Effector memory CD8-positive, alpha-beta T cell (primary cell): Measurements from ENCODE around the gene ASPN.

Experiments used
- ATAC-seq: fragments of 150-1000 bp; cut with Tn5 transposase; replicated peaks from 2 replicates; pipeline ENCODE4 v1.10.0; 2021; ENCODE audit warnings: mild to moderate bottlenecking, moderate library complexity
- DNase-seq, 3 experiments: peaks; one replicate each; pipeline ENCODE4 v3.0.0; 2021
- H3K27ac Mint-ChIP-seq, 2 donors: one replicate each; pipeline ENCODE4 v1.8.0; 2022; ENCODE audit warnings: mild to moderate bottlenecking in 2 of 2, mixed read lengths in 2 of 2, moderate library complexity in 2 of 2
- H3K27me3 Mint-ChIP-seq, 2 donors: one replicate each; pipeline ENCODE4 v1.8.0; 2022; ENCODE audit warnings: mixed read lengths in 2 of 2
- H3K36me3 Mint-ChIP-seq: one replicate; pipeline ENCODE4 v1.8.0; 2022; ENCODE audit warnings: mild to moderate bottlenecking, moderate library complexity, mixed read lengths; ENCODE audit not compliant: insufficient read depth
- H3K4me1 Mint-ChIP-seq, 2 donors: one replicate each; pipeline ENCODE4 v1.8.0; 2022; ENCODE audit warnings: low read depth in 2 of 2, mixed read lengths in 2 of 2
- H3K4me3 Mint-ChIP-seq, 2 donors: one replicate each; pipeline ENCODE4 v1.8.0; 2022; ENCODE audit warnings: mild to moderate bottlenecking in 2 of 2, mixed read lengths in 2 of 2, moderate library complexity in 2 of 2
- H3K9me3 Mint-ChIP-seq, 2 donors: one replicate each; pipeline ENCODE4 v1.8.0; 2022; ENCODE audit warnings: mixed read lengths in 2 of 2

ASPN gene

DNA sequence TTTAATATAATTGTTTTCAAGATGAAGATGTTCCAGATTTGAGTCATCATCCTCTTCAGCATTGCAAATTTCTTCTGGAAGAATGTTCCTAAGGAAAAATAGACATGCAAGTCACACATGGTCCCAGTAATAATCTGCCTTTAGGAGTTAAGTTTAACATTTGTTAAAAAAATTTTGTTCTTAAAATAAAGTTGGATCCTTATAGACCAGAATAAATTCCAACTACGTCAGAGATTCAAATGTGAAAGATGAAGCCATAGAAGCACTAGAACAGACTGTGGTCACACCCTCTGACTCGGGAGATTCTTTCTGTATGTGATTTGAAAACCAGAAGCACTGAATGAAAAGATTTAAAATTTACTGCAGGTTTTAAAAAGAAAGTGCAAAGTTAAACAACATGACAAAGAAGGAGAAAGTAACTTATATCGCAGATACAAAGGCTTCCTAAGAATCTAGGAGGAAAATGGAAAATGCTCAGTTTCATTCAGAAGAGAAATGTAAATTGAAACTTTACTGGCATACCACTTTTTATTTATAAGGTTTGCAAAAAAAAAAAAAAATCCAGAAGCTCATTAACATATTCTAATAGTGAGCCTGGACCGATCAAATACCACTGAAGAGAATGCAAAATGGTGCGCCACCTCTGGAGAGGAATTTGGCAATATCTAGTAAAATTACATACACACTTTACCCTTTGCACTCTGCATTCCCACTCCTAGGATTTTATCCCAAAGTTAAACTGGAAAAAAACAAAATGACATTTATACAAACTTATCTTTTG lies 14.3 kb upstream of the ASPN start:
- Mint-ChIP-seq H3K27me3 (no peaks in the 10 kb centered on the region), H3K4me1 (no peaks in the 10 kb centered on the region), H3K4me3 (no peak overlapping the region), H3K36me3 (no peaks in the 10 kb centered on the region), H3K27ac (no peak overlapping the region), H3K9me3 (no peaks in the 10 kb centered on the region)
- ATAC-seq (no peak), DNase-seq (no peak)

DNA sequence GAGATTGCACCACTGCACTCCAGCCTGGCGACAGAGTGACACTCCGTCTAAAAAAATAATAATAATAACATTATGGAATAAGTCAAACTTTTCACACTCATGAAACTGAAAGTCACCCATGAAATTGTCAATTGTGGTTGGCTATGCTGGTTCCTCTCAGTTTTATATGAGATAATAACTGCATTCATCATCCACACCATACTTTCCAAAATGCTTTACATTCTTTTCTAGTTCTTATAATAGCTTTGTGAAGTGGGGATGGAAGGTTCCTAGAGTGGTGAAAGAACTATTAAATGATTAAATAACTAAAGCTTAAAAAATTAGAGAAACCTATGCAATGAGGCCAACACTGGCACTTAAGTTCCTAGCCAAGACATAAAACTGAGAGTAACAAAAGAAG lies 12.6 kb upstream of the ASPN start:
- Mint-ChIP-seq H3K27me3 (no peaks in the 10 kb centered on the region), H3K4me1 (no peaks in the 10 kb centered on the region), H3K4me3 (no peak overlapping the region), H3K36me3 (no peaks in the 10 kb centered on the region), H3K27ac (no peak overlapping the region), H3K9me3 (no peaks in the 10 kb centered on the region)
- ATAC-seq: no peak
- no peak for DNase-seq

DNA sequence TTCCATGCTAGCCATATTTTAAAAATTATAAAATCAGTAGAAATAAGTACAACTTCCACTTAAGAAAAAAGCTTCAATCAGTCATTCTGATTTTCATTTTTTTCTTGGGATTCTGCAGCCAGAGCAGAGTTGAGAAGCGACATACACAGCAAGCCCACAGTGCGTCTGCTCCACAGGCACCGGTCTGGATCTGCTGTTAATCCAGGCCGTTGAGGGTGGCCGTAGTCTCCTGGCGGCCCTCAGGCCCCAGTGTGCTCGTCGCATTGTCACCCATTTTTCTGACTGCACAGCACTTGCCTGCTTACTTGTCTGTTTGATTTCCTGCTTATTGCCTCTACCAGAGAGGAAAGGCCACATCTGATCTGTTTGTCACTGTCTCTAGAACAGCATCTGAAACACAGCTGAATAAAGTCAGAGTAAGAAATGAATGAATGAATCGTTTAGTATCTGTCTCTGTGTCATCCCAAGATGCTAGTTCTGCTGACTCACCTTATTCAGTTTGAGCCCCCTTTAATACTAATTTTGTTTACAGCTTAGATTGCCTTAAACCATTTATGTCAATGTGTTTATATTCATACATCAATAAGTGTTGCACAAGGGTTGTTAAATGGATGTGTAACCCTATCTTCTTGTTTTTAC lies 11.6 kb upstream of the ASPN start:
- ATAC-seq: no peak
- H3K27ac Mint-ChIP-seq: no peak overlapping the region
- no peak for DNase-seq
- no peaks in the 10 kb centered on the region for H3K4me1 Mint-ChIP-seq
- no peaks in the 10 kb centered on the region for H3K27me3 Mint-ChIP-seq
- no peaks in the 10 kb centered on the region for H3K36me3 Mint-ChIP-seq
- no peak overlapping the region for H3K4me3 Mint-ChIP-seq
- H3K9me3 Mint-ChIP-seq: no peaks in the 10 kb centered on the region

DNA sequence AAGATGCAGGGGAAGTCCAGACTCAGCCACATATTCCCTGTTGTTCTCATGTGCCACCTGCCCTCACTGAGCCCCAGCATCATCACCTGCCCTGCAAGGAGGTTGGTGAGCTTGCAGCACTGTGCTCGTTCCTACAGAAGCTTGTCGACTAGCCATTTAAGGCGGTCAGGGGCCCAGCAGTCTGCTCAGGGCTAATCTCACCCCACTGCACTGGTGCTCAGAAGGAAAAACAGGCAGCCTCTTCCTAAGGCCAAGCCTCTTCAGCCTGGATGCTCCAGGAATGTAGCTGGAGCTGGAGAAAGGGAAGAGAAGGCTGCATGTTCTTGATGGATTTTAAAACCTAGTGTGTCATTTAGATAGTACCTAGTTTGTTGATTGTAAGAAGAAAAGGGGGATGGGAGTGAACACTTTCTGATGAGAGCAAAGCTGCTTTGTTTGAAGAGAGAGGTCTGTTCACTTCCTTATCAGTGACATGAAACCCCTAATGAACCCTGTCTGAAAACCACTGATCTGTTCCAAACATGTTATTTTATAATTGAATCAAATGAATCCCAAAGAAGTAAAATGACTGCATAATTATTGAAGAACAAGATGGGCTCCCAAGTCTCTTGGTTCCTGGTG lies 10.6 kb upstream of the ASPN start:
- no peak overlapping the region for H3K27ac Mint-ChIP-seq
- no peaks in the 10 kb centered on the region for H3K9me3 Mint-ChIP-seq
- no peak overlapping the region for H3K4me3 Mint-ChIP-seq
- ATAC-seq: no peak
- no peaks in the 10 kb centered on the region for H3K27me3 Mint-ChIP-seq
- no peak for DNase-seq
- no peaks in the 10 kb centered on the region for H3K4me1 Mint-ChIP-seq
- no peaks in the 10 kb centered on the region for H3K36me3 Mint-ChIP-seq

DNA sequence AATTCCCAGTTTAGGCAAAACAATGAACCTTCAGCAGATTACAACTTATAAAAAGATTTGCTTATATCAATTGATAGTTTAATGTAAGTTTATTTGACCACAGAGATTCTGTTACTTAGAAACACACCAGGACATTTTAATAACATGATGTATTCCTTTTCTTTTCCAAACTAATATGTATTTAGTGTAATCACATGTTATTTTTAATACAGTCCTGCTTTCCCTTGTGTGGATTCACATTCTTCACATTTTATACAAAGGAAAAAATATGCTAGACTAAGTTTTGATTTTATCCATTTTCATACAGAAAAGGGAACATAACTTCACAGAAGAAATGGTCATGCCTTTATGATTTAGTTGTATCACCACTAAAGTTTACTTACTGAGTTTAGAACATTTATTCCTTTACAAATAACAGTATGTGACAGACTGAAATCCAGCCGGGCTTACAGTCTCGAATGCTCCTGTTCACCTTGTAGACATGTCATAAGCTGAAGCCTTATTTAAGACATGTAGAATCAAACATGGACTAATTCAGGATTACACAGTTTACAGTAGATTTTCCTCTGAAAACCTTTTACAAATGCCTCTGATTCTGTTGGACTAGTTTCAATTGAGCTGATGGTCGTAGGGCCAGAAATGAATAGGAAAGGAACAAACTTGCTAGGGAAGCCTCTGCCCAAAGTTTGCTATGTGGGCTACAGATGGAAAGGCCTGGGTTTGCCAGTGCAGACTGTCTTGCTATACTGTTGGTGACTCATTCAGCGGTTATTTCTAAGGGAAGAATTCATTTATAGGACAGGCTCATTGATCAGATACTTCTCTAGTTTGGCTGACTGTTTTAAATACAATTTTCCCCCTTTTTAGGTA lies 6.6 kb upstream of the ASPN start:
- H3K4me1 Mint-ChIP-seq: no peaks in the 10 kb centered on the region
- DNase-seq: no peak
- no peaks in the 10 kb centered on the region for H3K27me3 Mint-ChIP-seq
- no peak overlapping the region for H3K27ac Mint-ChIP-seq
- no peaks in the 10 kb centered on the region for H3K9me3 Mint-ChIP-seq
- ATAC-seq: no peak
- no peak overlapping the region for H3K4me3 Mint-ChIP-seq
- H3K36me3 Mint-ChIP-seq: no peaks in the 10 kb centered on the region

DNA sequence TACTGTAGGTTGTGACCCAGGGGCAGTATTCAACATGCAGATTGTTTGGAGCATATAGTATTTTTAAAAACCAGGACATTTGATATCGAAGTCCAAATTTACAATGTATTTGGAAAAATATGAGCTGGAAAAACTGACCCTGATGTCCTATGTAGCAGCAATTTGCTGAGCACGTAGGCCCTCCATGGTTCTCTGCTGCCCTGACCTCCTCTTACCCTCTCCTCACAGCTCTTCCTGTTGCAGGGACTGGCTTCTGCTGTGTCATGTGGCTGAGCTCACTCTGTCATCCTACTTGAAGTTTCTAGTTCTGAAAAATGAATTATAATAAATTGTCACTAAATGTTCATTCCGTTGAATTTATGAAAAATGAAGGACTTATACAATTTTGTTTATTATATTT lies 4.1 kb upstream of the ASPN start:
- Mint-ChIP-seq H3K4me1 (no peaks in the 10 kb centered on the region), H3K27ac (no peak overlapping the region), H3K27me3 (no peaks in the 10 kb centered on the region), H3K9me3 (no peaks in the 10 kb centered on the region), H3K4me3 (no peak overlapping the region), H3K36me3 (no peaks in the 10 kb centered on the region)
- no peak for DNase-seq
- ATAC-seq: no peak

DNA sequence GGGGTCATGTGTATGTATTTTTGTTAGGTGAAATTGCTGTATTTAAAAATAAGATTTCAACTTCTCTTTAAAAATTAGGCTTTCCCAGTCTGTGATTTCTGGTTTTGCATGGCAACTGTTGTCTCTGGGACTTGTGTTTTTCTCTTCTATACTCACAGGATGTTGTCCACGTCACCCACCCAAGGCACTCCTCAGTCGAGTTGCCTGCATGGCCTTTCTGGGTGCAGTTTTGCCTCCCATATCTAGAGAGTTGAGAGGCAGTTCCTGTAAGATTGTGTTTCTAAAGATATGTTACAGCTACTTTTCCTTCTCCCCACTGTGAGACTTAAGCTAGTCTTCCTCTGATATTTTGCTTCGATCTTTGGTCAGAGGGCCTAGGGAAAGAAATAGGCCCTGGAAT lies 2.3 kb upstream of the ASPN start:
- ATAC-seq: no peak
- H3K4me3 Mint-ChIP-seq: no peak overlapping the region
- H3K9me3 Mint-ChIP-seq: no peaks in the 10 kb centered on the region
- H3K36me3 Mint-ChIP-seq: no peaks in the 10 kb centered on the region
- no peaks in the 10 kb centered on the region for H3K27me3 Mint-ChIP-seq
- no peak overlapping the region for H3K27ac Mint-ChIP-seq
- H3K4me1 Mint-ChIP-seq: no peaks in the 10 kb centered on the region
- no peak for DNase-seq

DNA sequence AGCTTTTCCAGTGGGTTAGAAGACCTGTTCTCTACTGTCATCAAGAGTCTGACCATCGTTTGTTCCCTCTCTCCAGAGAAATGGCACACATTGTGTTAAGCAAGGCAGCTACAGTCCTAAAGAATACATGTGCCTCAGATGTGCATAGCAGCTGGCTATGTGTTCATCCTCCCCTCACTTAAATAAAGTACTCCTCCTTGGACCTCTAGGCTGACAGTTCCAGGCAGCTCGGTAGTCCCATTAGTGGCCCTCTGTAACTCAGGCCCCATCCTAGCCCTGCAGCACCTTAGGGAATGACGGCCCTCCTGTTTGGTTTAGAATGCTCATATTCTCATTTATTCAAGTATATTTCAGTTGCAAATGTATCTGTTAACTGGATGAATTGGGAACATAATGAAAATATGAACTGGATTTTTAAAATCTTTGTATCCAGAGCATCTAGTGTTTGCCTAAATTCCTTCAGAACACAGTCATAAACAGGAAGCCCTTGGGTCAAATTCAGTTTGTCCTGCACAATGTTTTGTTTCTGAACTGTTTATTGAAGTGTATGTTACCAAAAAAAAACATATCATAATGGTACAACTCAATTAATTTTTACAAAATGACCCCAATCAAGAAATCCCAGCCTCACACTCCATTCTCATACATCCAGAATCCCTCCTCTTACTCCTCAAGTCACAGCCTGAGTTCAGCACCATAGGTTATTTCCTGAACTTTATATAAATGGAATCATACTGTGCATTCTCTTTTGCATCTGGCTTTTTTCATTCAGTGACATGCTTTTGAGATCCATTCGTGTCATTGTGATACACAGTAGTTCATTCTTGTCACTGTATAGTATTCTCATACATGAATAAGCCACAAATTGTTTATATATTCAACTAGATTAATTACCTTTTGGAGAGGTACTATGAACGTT lies 1.6 kb upstream of the ASPN start:
- Mint-ChIP-seq H3K9me3 (no peaks in the 10 kb centered on the region), H3K36me3 (no peaks in the 10 kb centered on the region), H3K27ac (no peak overlapping the region), H3K27me3 (no peaks in the 10 kb centered on the region), H3K4me3 (no peak overlapping the region), H3K4me1 (no peaks in the 10 kb centered on the region)
- DNase-seq (no peak), ATAC-seq (no peak)

DNA sequence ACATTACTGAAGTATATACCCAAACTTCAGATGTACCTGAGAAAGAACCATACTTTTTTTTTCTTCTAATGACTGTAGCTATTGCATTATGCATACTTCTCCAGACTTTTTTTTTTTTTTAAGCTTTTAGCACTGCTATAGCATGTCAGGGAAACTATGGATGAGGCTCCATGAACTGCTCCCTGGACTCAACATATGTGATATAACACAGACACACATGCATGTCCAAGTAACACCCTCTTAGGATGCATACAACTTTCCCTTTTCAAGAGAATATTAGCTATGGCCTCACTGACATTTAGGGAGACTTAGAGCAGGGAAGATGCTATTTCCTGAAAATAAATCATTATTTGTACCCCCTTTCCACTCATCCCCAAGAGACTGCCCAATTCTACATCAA lies 499 bp upstream of the ASPN start:
- H3K27me3 Mint-ChIP-seq: no peaks in the 10 kb centered on the region
- no peaks in the 10 kb centered on the region for H3K9me3 Mint-ChIP-seq
- no peak for DNase-seq
- no peak for ATAC-seq
- no peak overlapping the region for H3K4me3 Mint-ChIP-seq
- H3K27ac Mint-ChIP-seq: no peak overlapping the region
- H3K4me1 Mint-ChIP-seq: no peaks in the 10 kb centered on the region
- no peaks in the 10 kb centered on the region for H3K36me3 Mint-ChIP-seq

DNA sequence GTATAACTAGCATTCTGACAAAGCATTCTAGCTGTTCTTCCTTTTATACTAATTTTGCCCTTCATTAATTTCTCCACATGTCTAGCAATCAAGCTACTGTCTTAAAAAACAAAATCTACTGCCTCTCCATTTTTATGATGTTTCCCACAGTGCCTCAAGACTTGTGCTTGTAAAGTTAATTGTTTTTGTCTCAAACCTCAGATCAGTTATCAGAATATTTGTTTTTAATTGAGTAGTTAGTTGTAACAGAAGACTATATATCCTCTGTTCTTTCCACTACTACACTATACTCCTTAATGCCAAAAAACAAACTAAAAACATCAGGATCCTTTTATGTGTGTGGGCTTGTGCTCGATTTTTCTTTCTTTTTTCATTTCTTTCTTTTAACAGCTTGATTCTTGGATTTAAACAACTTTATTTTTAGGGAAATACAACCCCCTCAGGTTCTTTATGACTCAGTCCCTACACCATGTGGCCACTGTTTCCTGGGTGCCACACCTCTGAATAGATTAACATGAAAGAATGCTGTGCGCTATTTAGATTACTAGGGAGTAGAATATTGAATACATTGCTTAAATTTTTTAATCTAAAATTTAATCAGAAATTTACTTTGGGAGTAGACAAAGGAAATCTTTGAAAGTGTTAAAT lies 1.2 kb downstream of the ASPN start:
- Mint-ChIP-seq H3K27ac (peak overlapping the region in 1 of 2 donors; percentile 45), H3K9me3 (no peaks in the 10 kb centered on the region), H3K27me3 (no peaks in the 10 kb centered on the region), H3K4me1 (no peaks in the 10 kb centered on the region), H3K4me3 (no peak overlapping the region), H3K36me3 (no peaks in the 10 kb centered on the region)
- DNase-seq (no peak), ATAC-seq (no peak)

DNA sequence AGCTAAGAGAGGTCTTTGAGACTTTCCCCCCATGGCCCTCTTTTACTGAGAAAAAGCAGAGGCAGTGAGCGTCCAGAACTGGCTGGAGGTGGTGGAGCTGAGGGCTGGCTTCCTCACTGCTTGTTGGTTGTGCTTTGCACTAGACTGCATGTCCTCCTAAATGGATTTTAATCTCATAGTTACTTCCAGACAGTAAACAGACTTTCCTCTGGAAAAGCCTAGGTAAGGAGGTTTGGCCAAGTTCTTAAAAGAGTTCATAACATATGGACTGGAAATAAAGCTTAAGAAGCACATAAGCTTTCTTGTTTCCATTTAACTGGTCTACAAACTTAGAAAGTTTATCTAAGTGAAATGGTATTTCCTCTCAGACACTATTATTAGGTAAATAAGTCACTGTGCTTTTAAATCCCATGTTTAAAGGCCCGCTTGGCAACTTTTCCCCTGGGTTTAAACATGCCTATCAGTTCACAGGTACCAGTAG lies 2.0 kb downstream of the ASPN start:
- DNase-seq (no peak), ATAC-seq (no peak)
- Mint-ChIP-seq H3K9me3 (no peaks in the 10 kb centered on the region), H3K4me1 (no peaks in the 10 kb centered on the region), H3K36me3 (no peaks in the 10 kb centered on the region), H3K27me3 (no peaks in the 10 kb centered on the region), H3K4me3 (no peak overlapping the region), H3K27ac (no peak overlapping the region)

DNA sequence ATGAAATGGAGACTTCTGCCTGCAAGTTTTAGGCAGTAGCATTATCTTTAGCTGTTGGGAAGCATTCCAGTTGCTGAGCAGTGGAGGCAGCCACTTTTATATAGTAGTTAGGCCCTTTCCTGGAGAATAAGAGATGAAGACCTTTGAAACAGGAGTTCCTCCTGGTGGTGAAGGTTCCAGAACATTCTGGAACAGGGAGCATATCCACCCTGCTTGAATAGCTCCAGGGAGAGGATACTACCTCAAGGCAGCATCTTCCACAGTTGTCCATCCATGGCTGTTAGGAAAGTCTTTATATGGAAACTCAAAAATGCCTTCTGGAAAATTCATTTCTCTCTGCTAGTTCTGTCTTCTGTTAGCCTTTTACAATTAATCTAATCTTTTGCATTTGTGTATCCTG lies 3.0 kb downstream of the ASPN start:
- no peaks in the 10 kb centered on the region for H3K9me3 Mint-ChIP-seq
- ATAC-seq: no peak
- H3K4me3 Mint-ChIP-seq: no peak overlapping the region
- no peak for DNase-seq
- H3K4me1 Mint-ChIP-seq: no peaks in the 10 kb centered on the region
- H3K36me3 Mint-ChIP-seq: no peaks in the 10 kb centered on the region
- no peaks in the 10 kb centered on the region for H3K27me3 Mint-ChIP-seq
- no peak overlapping the region for H3K27ac Mint-ChIP-seq
